Stimulated activated CD4-positive, alpha-beta T cell treated with anti-CD3 and anti-CD28 coated beads, Interleukin-4, amount 100 ng/mL, for 1 hour (primary cell): Measurements from ENCODE around the gene LMOD1.
"Not testable (repeated sequence)": the region's sequence is repeated elsewhere in the genome, so short reads cannot be mapped to it uniquely, and the experiment has no call there.

ENCODE experiments used
- DNase-seq: peaks from one replicate; pipeline ENCODE4 v3.0.0-alpha.2; 2020

LMOD1 gene

GRCh38 chr1:201890806-201891450 is 55.4 kb downstream of the LMOD1 start:
- no peak for DNase-seq

GRCh38 chr1:201890223-201890622 is 56.1 kb downstream of the LMOD1 start:
- no peak for DNase-seq

- no peak for DNase-seq
Observed at GRCh38 chr1:201889090-201889968, 57.0 kb downstream of the LMOD1 start.

- peak; percentile 23 for DNase-seq
Observed at GRCh38 chr1:201888282-201889089, 57.9 kb downstream of the LMOD1 start, which contains the start of gene SHISA4. TSS of gene SHISA4 (plus strand) at chr1:201888898. CDS start at chr1:201888995, 97 bp downstream.

GRCh38 chr1:201887116-201887866 is 59.1 kb downstream of the LMOD1 start:
- no peak for DNase-seq

GRCh38 chr1:201886103-201886885 is 60.1 kb downstream of the LMOD1 start:
- DNase-seq: no peak

GRCh38 chr1:201885531-201886075 is 60.7 kb downstream of the LMOD1 start:
- no peak for DNase-seq

- no peak for DNase-seq
Observed at GRCh38 chr1:201884425-201884824, 61.9 kb downstream of the LMOD1 start.

GRCh38 chr1:201883786-201884185 is 62.6 kb downstream of the LMOD1 start:
- no peak for DNase-seq

- DNase-seq: no peak
Observed at GRCh38 chr1:201883266-201883665, 63.1 kb downstream of the LMOD1 start.

- no peak for DNase-seq
Observed at GRCh38 chr1:201882665-201883132, 63.6 kb downstream of the LMOD1 start.

GRCh38 chr1:201881617-201882016 is 64.7 kb downstream of the LMOD1 start:
- no peak for DNase-seq

GRCh38 chr1:201880928-201881571 is 65.3 kb downstream of the LMOD1 start:
- DNase-seq: no peak

- no peak for DNase-seq
Observed at GRCh38 chr1:201877877-201878401, 68.4 kb downstream of the LMOD1 start.

GRCh38 chr1:201876148-201876818 is 70.1 kb downstream of the LMOD1 start:
- DNase-seq: no peak

- no peak for DNase-seq
Observed at GRCh38 chr1:201874672-201875071, 71.7 kb downstream of the LMOD1 start.

- DNase-seq: no peak
Observed at GRCh38 chr1:201870397-201870796, 76.0 kb downstream of the LMOD1 start.

GRCh38 chr1:201861448-201861847 is 84.9 kb downstream of the LMOD1 start:
- DNase-seq: no peak

- DNase-seq: no peak
Observed at GRCh38 chr1:201859424-201859823, 86.9 kb downstream of the LMOD1 start.

- not testable (repeated sequence) for DNase-seq
Observed at GRCh38 chr1:201856722-201857121, 89.6 kb downstream of the LMOD1 start.
